ENCODE results near the gene TMEM106C. TPM values are rescaled to one million over a fixed set of nuclear protein-coding genes. Genes with fewer than 3 reads are reported as not detected.

TMEM106C gene
- total and polyA plus RNA-seq, 2 of the 4 experiments (the other 2 are of a cell fraction): 72.1 to 74.6 TPM

GRCh38 chr12:47978598-47978873 lies 15.1 kb downstream of the TMEM106C start (continued):
- TF ChIP-seq, protein P1, sequence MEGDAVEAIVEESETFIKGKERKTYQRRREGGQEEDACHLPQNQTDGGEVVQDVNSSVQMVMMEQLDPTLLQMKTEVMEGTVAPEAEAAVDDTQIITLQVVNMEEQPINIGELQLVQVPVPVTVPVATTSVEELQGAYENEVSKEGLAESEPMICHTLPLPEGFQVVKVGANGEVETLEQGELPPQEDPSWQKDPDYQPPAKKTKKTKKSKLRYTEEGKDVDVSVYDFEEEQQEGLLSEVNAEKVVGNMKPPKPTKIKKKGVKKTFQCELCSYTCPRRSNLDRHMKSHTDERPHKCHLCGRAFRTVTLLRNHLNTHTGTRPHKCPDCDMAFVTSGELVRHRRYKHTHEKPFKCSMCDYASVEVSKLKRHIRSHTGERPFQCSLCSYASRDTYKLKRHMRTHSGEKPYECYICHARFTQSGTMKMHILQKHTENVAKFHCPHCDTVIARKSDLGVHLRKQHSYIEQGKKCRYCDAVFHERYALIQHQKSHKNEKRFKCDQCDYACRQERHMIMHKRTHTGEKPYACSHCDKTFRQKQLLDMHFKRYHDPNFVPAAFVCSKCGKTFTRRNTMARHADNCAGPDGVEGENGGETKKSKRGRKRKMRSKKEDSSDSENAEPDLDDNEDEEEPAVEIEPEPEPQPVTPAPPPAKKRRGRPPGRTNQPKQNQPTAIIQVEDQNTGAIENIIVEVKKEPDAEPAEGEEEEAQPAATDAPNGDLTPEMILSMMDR (conservative IDR thresholded peaks at IDR 0.05; ENCODE audit: low read depth, low read length): no peak

- no peak overlapping the region for H3K23ac ChIP-seq (ENCODE audit: low read depth, low read length)
- no peak overlapping the region for H2BK120ac ChIP-seq (ENCODE audit: low read depth, low read length)
- H3K4ac ChIP-seq (ENCODE audit: low read depth, low read length): no peak overlapping the region
- POLR2A ChIA-PET (ENCODE audit: unreplicated experiment): no interaction called here
- no peak overlapping the region for H4K5ac ChIP-seq (ENCODE audit: low read depth, low read length)
- CTCF ChIA-PET: interaction anchor here (0.6 kb wide), 1 partner anchor 8 kb away, joined by 3 read pairs; no protein-coding TSS in a partner anchor
- no TSS peak for BruUV-seq (replicated peaks)
- no peak overlapping the region for H3K9ac ChIP-seq (ENCODE audit: low read depth, low read length)
- H3K36me3 ChIP-seq (ENCODE audit: control insufficient read depth, insufficient read depth, low read length): no peaks in the 10 kb centered on the region
- H3K14ac ChIP-seq (replicated peaks; ENCODE audit: low read depth, low read length): no peak overlapping the region
- H4K8ac ChIP-seq (ENCODE audit: low read depth in 2 of 2, low read length in 2 of 2): no peak overlapping the region
- H2BK5ac ChIP-seq (ENCODE audit: low read depth, low read length, poor library complexity, severe bottlenecking): no peak overlapping the region
- dilution Hi-C loops (cut with HindIII; ENCODE audit: low sequenced_read_pairs, unreplicated experiment) (no loop called here), intact Hi-C loops (cut with micrococcal nuclease) (no loop called here), in situ Hi-C loops (cut with MboI; ENCODE audit: low sequenced_read_pairs) (no loop called here)
- H2AK5ac ChIP-seq (ENCODE audit: low read depth, low read length): no peak overlapping the region
- DNase-seq (no peak), ATAC-seq (ENCODE audit: low read depth) (no peak)
- no peak overlapping the region for H2AK9ac ChIP-seq (replicated peaks; ENCODE audit: low read depth, low read length, poor library complexity)
- no peaks in the 10 kb centered on the region for H3K9me3 ChIP-seq (ENCODE audit: control insufficient read depth, insufficient read depth, low read length)
- H4K91ac ChIP-seq (ENCODE audit: insufficient read depth, low read depth, low read length): no peak overlapping the region
- no CpG with 5 or more reads among the region's 5 CpGs for WGBS, 2 experiments (ENCODE audit: extremely low coverage in 2 of 2, insufficient read length in 1 of 2)
- no peaks in the 10 kb centered on the region for H3K4me1 ChIP-seq (ENCODE audit: control insufficient read depth, insufficient read depth, low read length)
- peaks cover 50% of the 10 kb centered on the region for H3K27me3 ChIP-seq (ENCODE audit: control insufficient read depth, insufficient read depth, low read length)
- H3K18ac ChIP-seq (ENCODE audit: low read depth, low read length): no peak overlapping the region
- H3K4me3 ChIP-seq (ENCODE audit: insufficient read depth, low read depth, low read length): no peak overlapping the region
- no peak overlapping the region for H3K27ac ChIP-seq (ENCODE audit: insufficient read depth, low read length)
- no peaks in the 10 kb centered on the region for H4K20me1 ChIP-seq (ENCODE audit: insufficient read depth, low read length)
- no peak overlapping the region for H3K56ac ChIP-seq (ENCODE audit: extremely low read depth, insufficient read depth, low read length)
- TF ChIP-seq POLR2A (IDR thresholded peaks at IDR 0.05; ENCODE audit: low read depth, low read length): no peak
- TF ChIP-seq, protein P2, sequence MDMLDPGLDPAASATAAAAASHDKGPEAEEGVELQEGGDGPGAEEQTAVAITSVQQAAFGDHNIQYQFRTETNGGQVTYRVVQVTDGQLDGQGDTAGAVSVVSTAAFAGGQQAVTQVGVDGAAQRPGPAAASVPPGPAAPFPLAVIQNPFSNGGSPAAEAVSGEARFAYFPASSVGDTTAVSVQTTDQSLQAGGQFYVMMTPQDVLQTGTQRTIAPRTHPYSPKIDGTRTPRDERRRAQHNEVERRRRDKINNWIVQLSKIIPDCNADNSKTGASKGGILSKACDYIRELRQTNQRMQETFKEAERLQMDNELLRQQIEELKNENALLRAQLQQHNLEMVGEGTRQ (IDR thresholded peaks at IDR 0.05; ENCODE audit: low read depth, low read length): no peak
- TF ChIP-seq, protein P3, sequence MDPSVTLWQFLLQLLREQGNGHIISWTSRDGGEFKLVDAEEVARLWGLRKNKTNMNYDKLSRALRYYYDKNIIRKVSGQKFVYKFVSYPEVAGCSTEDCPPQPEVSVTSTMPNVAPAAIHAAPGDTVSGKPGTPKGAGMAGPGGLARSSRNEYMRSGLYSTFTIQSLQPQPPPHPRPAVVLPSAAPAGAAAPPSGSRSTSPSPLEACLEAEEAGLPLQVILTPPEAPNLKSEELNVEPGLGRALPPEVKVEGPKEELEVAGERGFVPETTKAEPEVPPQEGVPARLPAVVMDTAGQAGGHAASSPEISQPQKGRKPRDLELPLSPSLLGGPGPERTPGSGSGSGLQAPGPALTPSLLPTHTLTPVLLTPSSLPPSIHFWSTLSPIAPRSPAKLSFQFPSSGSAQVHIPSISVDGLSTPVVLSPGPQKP (IDR thresholded peaks at IDR 0.05; ENCODE audit: borderline replicate concordance, low read depth, low read length): no peak
- TF ChIP-seq FOS (IDR thresholded peaks at IDR 0.05; ENCODE audit: low read depth, low read length): no peak
- TF ChIP-seq NFE2L2 (IDR thresholded peaks at IDR 0.05; ENCODE audit: low read depth, low read length): no peak
- TF ChIP-seq BHLHE40 (IDR thresholded peaks at IDR 0.05; ENCODE audit: low read depth, low read length): no peak
- H3K9me1 ChIP-seq (ENCODE audit: insufficient read depth, low read length): no peaks in the 10 kb centered on the region
- H3K79me1 ChIP-seq (ENCODE audit: low read depth in 1 of 2, low read length in 2 of 2): no peaks in the 10 kb centered on the region
- H2BK20ac ChIP-seq (ENCODE audit: low read depth, low read length): no peak overlapping the region
- no peak overlapping the region for H3K4me2 ChIP-seq (ENCODE audit: low read depth, low read length)
- H2BK15ac ChIP-seq (ENCODE audit: low read depth, low read length): no peak overlapping the region
- H2AFZ ChIP-seq (replicated peaks; ENCODE audit: low read length, poor library complexity): no peak overlapping the region
Observed at GRCh38 chr12:47979166-47979565, 15.8 kb downstream of the TMEM106C start.

Data from IMR-90 (cell line).